Duodenal mucosa (tissue), 2 donors: ENCODE results near the gene UBE2R2.
"Not testable (repeated sequence)": the region's sequence is repeated elsewhere in the genome, so short reads cannot be mapped to it uniquely, and the experiment has no call there.

Experiments used
- H3K27ac ChIP-seq: one replicate; pipeline ENCODE4 v1.7.0; 2013; ENCODE audit warnings: low read depth, low read length
- H3K27me3 ChIP-seq, 2 donors: one replicate each; pipeline ENCODE4 v1.7.0; 2013; ENCODE audit warnings: low read length in 2 of 2, control low read depth in 1 of 2; ENCODE audit not compliant: insufficient read depth in 2 of 2, control insufficient read depth in 1 of 2
- H3K36me3 ChIP-seq, 2 donors: one replicate each; pipeline ENCODE4 v1.7.0; 2013; ENCODE audit warnings: low read length in 2 of 2, control low read depth in 1 of 2; ENCODE audit not compliant: insufficient read depth in 2 of 2, control insufficient read depth in 1 of 2
- H3K4me1 ChIP-seq, 2 donors: one replicate each; pipeline ENCODE4 v1.7.0; 2013; ENCODE audit warnings: low read length in 2 of 2, control low read depth in 1 of 2; ENCODE audit not compliant: insufficient read depth in 2 of 2, control insufficient read depth in 1 of 2
- H3K4me3 ChIP-seq, 2 donors: one replicate each; pipeline ENCODE4 v1.7.0; 2013; ENCODE audit warnings: low read length in 2 of 2, low read depth in 1 of 2
- H3K9ac ChIP-seq, 2 donors: one replicate each; pipeline ENCODE4 v1.7.0; 2013; ENCODE audit warnings: low read length in 2 of 2, low read depth in 1 of 2
- H3K9me3 ChIP-seq, 2 donors: one replicate each; pipeline ENCODE4 v1.7.0; 2013; ENCODE audit warnings: low read length in 2 of 2, control low read depth in 1 of 2; ENCODE audit not compliant: control insufficient read depth in 1 of 2

UBE2R2 gene

DNA sequence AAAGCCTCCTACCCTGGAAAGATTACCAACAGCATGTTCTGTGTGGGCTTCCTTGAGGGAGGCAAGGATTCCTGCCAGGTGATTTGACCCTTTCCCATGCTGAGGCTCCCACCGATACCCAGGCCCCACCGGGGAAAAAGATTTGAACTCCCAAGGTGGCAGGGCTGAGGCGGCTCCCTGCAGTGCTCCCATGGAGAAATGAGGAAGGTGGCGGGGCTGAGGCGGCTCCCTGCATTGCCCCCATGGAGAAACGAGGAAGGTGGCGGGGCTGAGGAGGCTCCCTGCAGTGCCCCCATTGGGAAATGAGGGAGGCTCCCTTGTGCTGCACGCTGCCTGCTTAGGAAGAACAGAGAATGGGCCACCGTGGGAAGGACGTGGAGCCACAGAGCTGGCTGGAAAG is 18.4 kb upstream of the UBE2R2 start:
- H3K4me3 ChIP-seq, result no peak overlapping the region
- H3K27ac ChIP-seq, result no peak overlapping the region
- no peak overlapping the region for H3K9ac ChIP-seq
- H3K27me3 ChIP-seq, result no peaks in the 10 kb centered on the region
- H3K4me1 ChIP-seq, result no peaks in the 10 kb centered on the region
- H3K9me3 ChIP-seq, result no peaks in the 10 kb centered on the region
- H3K36me3 ChIP-seq, result peaks cover 0 to 36% of the 10 kb centered on the region in 2 donors

GRCh38 chr9:33799928-33800704 is 16.8 kb upstream of the UBE2R2 start:
- no peak overlapping the region for H3K27ac ChIP-seq
- no peaks in the 10 kb centered on the region for H3K9me3 ChIP-seq
- peaks cover 0 to 36% of the 10 kb centered on the region in 2 donors for H3K36me3 ChIP-seq
- H3K4me1 ChIP-seq, result no peaks in the 10 kb centered on the region
- no peak overlapping the region for H3K9ac ChIP-seq
- no peaks in the 10 kb centered on the region for H3K27me3 ChIP-seq
- no peak overlapping the region for H3K4me3 ChIP-seq

GRCh38 chr9:33800886-33801285 is 16.1 kb upstream of the UBE2R2 start:
- Histone ChIP-seq H3K27me3 (no peaks in the 10 kb centered on the region), H3K9ac (no peak overlapping the region), H3K27ac (no peak overlapping the region), H3K4me1 (no peaks in the 10 kb centered on the region), H3K36me3 (peaks cover 0 to 36% of the 10 kb centered on the region in 2 donors), H3K4me3 (no peak overlapping the region), H3K9me3 (no peaks in the 10 kb centered on the region)

DNA sequence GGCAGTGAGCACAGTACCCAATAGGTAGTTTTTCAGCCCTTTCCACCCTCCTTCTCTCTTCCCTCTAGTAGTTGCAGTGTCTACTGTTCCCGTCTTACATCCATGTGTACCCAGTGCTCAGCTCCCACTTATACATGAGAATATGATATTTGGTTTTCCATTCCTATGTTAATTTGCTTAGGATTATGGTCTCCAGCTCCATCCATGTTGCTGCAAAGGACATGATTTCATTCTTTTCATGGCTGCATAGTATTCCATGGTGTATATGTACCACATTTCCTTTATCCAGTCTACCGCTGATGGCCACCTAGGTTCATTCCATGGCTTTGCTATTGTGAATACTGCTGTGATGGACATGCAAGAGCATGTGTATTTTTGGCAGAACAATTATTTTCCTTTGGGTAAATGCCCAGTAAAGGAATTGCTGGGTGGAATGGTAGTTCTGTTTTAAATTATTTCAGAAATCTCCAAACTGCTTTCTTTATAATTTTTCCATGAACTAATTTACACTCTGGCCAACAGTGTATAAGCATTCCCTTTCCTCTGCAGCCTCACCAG is 14.9 kb upstream of the UBE2R2 start:
- not testable (repeated sequence) for H3K4me1 ChIP-seq, H3K4me3 ChIP-seq, H3K9me3 ChIP-seq, H3K9ac ChIP-seq, H3K27me3 ChIP-seq, H3K27ac ChIP-seq
- peaks cover 0 to 34% of the 10 kb centered on the region in 2 donors for H3K36me3 ChIP-seq

DNA sequence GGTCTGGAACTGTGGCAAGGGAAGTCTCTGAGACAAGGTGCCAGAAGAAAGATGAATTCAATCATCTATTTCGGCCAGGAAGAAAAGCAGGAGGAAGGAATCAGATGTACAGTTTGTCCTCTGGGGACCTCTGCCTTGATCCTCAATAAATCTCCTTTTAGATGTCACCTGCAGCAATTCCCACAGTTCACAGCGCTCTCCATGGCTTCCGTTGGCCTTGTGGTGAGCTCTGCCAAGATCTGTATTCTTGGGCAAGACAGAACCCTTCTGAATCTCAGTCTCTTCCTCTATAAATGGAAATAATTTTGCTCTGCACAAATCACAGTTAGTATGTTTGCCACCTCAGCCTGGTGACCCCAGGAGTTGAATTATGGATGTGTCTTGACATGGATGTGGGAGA is 12.8 kb upstream of the UBE2R2 start:
- not testable (repeated sequence) for H3K9me3 ChIP-seq, H3K4me3 ChIP-seq, H3K4me1 ChIP-seq, H3K9ac ChIP-seq, H3K27ac ChIP-seq, H3K27me3 ChIP-seq
- H3K36me3 ChIP-seq, result peaks cover 0 to 14% of the 10 kb centered on the region in 2 donors

DNA sequence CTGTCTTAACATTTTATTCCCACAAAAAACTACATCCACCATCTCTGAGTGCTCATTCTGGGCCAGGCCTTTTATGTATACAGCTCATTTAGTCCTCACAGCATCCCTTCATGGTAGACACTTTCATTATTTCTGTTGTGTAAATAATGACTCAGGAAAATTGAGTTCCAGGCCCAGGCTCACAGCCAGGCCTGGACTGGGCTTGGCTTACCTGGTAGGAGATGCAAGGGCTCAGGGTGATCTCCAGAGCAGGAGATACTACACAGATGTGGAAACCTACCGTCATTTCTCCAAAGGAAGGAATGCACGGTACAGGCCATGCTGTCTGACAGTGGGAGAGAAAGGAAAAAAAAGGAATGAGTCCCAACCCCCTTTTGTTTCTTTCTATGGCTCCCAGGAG is 9.8 kb upstream of the UBE2R2 start:
- not testable (repeated sequence) for H3K9ac ChIP-seq, H3K4me1 ChIP-seq, H3K27ac ChIP-seq, H3K36me3 ChIP-seq, H3K9me3 ChIP-seq, H3K4me3 ChIP-seq, H3K27me3 ChIP-seq

- H3K27me3 ChIP-seq, H3K4me3 ChIP-seq, H3K27ac ChIP-seq, H3K4me1 ChIP-seq, H3K9me3 ChIP-seq, H3K36me3 ChIP-seq, H3K9ac ChIP-seq: not testable (repeated sequence)
These were observed 8.0 kb upstream of the UBE2R2 start for GRCh38 chr9:33808979-33809322.

- Histone ChIP-seq H3K27me3 (no peaks in the 10 kb centered on the region), H3K27ac (no peak overlapping the region), H3K9ac (no peak overlapping the region), H3K4me1 (peaks cover 8 to 9% of the 10 kb centered on the region in 2 donors), H3K9me3 (no peaks in the 10 kb centered on the region), H3K36me3 (no peaks in the 10 kb centered on the region), H3K4me3 (no peak overlapping the region)
These were observed 7.5 kb upstream of the UBE2R2 start for GRCh38 chr9:33809506-33809905.

- no peaks in the 10 kb centered on the region for H3K9me3 ChIP-seq
- H3K4me1 ChIP-seq, result peaks cover 29 to 31% of the 10 kb centered on the region in 2 donors
- peak overlapping the region in 1 of 2 donors; percentile 15 for H3K9ac ChIP-seq
- no peak overlapping the region for H3K4me3 ChIP-seq
- no peaks in the 10 kb centered on the region for H3K36me3 ChIP-seq
- H3K27me3 ChIP-seq, result no peaks in the 10 kb centered on the region
- H3K27ac ChIP-seq, result peak overlapping the region; percentile 35
These were observed 3.0 kb upstream of the UBE2R2 start for GRCh38 chr9:33813712-33814641.

GRCh38 chr9:33815781-33816180 is 1.2 kb upstream of the UBE2R2 start:
- Histone ChIP-seq H3K9me3 (no peaks in the 10 kb centered on the region), H3K4me1 (peaks cover 37 to 43% of the 10 kb centered on the region in 2 donors), H3K27me3 (no peaks in the 10 kb centered on the region), H3K9ac (peak overlapping the region in 1 of 2 donors; percentile 82), H3K4me3 (peak overlapping the region; percentile 72 to 87), H3K36me3 (no peaks in the 10 kb centered on the region), H3K27ac (peak overlapping the region; percentile 99)
